ENCODE results near the gene TMEM108. TPM values are rescaled to one million over a fixed set of nuclear protein-coding genes. Genes with fewer than 3 reads are reported as not detected.
A peak's percentile ranks its signal among the peaks of the same experiment; 100 is the strongest.

TMEM108 gene
- total and polyA plus RNA-seq, 2 of the 4 experiments (the other 2 are of a cell fraction) = 0.18 to 2.2 TPM

DNA sequence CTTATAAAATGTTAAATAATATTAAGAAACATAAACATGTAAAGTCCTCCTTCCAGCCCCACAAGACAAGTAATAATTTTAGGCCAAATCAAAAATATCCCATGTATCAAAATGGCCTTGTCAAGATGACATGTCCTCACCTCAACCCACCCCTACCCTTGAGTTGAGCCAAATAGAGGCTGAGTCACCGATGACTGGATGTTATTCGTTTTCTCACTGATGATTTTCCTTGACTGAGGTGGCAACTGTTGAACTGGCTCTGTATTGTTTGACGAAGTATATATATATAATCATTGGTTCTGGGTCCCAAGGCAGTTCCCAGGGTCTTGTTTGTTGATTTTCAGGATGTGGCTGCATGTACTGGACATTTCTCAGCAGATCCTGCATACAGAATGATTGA is 75.3 kb downstream of the TMEM108 start:
- Histone ChIP-seq H3K36me3 (ENCODE audit: control insufficient read depth, insufficient read depth, low read length) (no peaks in the 10 kb centered on the region), H3K4me3 (ENCODE audit: insufficient read depth, low read depth, low read length) (no peak overlapping the region), H4K20me1 (ENCODE audit: insufficient read depth, low read length) (no peaks in the 10 kb centered on the region), H2AK5ac (ENCODE audit: low read depth, low read length) (no peak overlapping the region), H4K8ac (ENCODE audit: low read depth in 2 of 2, low read length in 2 of 2) (no peak overlapping the region), H4K91ac (ENCODE audit: insufficient read depth, low read depth, low read length) (no peak overlapping the region), H2AK9ac (replicated peaks; ENCODE audit: low read depth, low read length, poor library complexity) (no peak overlapping the region), H3K4me2 (ENCODE audit: low read depth, low read length) (peak overlapping the region; percentile 36), H3K4me1 (ENCODE audit: control insufficient read depth, insufficient read depth, low read length) (no peaks in the 10 kb centered on the region; the same call in 1 of the 2 replicates), H3K4ac (ENCODE audit: low read depth, low read length) (no peak overlapping the region), H3K27me3 (ENCODE audit: control insufficient read depth, insufficient read depth, low read length) (no peaks in the 10 kb centered on the region; the same call in 1 of the 2 replicates), H3K56ac (ENCODE audit: extremely low read depth, insufficient read depth, low read length) (no peak overlapping the region), H2BK15ac (ENCODE audit: low read depth, low read length) (no peak overlapping the region), H2BK5ac (ENCODE audit: low read depth, low read length, poor library complexity, severe bottlenecking) (no peak overlapping the region), H3K79me1 (ENCODE audit: low read depth in 1 of 2, low read length in 2 of 2) (no peaks in the 10 kb centered on the region), H2BK20ac (ENCODE audit: low read depth, low read length) (no peak overlapping the region), H3K23ac (ENCODE audit: low read depth, low read length) (no peak overlapping the region), H3K27ac (ENCODE audit: insufficient read depth, low read length) (no peak overlapping the region), H3K9ac (ENCODE audit: low read depth, low read length) (no peak overlapping the region), H3K9me3 (ENCODE audit: control insufficient read depth, insufficient read depth, low read length) (no peaks in the 10 kb centered on the region), H3K9me1 (ENCODE audit: insufficient read depth, low read length) (no peaks in the 10 kb centered on the region), H4K5ac (ENCODE audit: low read depth, low read length) (no peak overlapping the region), H3K18ac (ENCODE audit: low read depth, low read length) (no peak overlapping the region), H2BK120ac (ENCODE audit: low read depth, low read length) (no peak overlapping the region), H2AFZ (replicated peaks; ENCODE audit: low read length, poor library complexity) (no peak overlapping the region), H3K14ac (replicated peaks; ENCODE audit: low read depth, low read length) (no peak overlapping the region)
- dilution Hi-C loops (cut with HindIII; ENCODE audit: low sequenced_read_pairs, unreplicated experiment) = no loop called here
- DNase-seq (peak; percentile 50), ATAC-seq (ENCODE audit: low read depth) (no peak)
- TF ChIP-seq SMC3 (IDR thresholded peaks at IDR 0.05; ENCODE audit: low read depth, low read length) (no peak), CEBPB (IDR thresholded peaks at IDR 0.05; ENCODE audit: low read depth, low read length) (no peak), FOS (IDR thresholded peaks at IDR 0.05; ENCODE audit: low read depth, low read length) (no peak)
- TF ChIP-seq, protein P1, sequence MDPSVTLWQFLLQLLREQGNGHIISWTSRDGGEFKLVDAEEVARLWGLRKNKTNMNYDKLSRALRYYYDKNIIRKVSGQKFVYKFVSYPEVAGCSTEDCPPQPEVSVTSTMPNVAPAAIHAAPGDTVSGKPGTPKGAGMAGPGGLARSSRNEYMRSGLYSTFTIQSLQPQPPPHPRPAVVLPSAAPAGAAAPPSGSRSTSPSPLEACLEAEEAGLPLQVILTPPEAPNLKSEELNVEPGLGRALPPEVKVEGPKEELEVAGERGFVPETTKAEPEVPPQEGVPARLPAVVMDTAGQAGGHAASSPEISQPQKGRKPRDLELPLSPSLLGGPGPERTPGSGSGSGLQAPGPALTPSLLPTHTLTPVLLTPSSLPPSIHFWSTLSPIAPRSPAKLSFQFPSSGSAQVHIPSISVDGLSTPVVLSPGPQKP (IDR thresholded peaks at IDR 0.05; ENCODE audit: borderline replicate concordance, low read depth, low read length) = no peak
- TF ChIP-seq, protein P2, sequence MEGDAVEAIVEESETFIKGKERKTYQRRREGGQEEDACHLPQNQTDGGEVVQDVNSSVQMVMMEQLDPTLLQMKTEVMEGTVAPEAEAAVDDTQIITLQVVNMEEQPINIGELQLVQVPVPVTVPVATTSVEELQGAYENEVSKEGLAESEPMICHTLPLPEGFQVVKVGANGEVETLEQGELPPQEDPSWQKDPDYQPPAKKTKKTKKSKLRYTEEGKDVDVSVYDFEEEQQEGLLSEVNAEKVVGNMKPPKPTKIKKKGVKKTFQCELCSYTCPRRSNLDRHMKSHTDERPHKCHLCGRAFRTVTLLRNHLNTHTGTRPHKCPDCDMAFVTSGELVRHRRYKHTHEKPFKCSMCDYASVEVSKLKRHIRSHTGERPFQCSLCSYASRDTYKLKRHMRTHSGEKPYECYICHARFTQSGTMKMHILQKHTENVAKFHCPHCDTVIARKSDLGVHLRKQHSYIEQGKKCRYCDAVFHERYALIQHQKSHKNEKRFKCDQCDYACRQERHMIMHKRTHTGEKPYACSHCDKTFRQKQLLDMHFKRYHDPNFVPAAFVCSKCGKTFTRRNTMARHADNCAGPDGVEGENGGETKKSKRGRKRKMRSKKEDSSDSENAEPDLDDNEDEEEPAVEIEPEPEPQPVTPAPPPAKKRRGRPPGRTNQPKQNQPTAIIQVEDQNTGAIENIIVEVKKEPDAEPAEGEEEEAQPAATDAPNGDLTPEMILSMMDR (conservative IDR thresholded peaks at IDR 0.05; ENCODE audit: low read depth, low read length) = no peak
- ChIA-PET POLR2A (ENCODE audit: unreplicated experiment) (no interaction called here), CTCF (no interaction called here)
- WGBS, 2 experiments (ENCODE audit: extremely low coverage in 2 of 2, insufficient read length in 1 of 2) = no CpG with 5 or more reads among the region's 3 CpGs
- intact Hi-C loops (cut with micrococcal nuclease) = no loop called here
- in situ Hi-C loops (cut with MboI; ENCODE audit: low sequenced_read_pairs) = no loop called here
- BruUV-seq (replicated peaks) = no TSS peak
